Karpas-422 (cell line): ENCODE data around the gene GPR137. TPM values are rescaled to one million over a fixed set of nuclear protein-coding genes. Genes with fewer than 3 reads are reported as not detected.

Experiments used
- DNase-seq: peaks from one replicate; pipeline ENCODE4 v3.0.0-alpha.2; 2015
- H2AFZ ChIP-seq: fragments of 200-600 bp; sonication (generic); 2 replicates; pipeline ENCODE4 v1.6.1; 2014; ENCODE audit warnings: antibody characterized with exemption, low read length, mixed read lengths
- H3K27ac ChIP-seq: fragments of 200-600 bp; sonication (generic); 2 replicates; pipeline ENCODE4 v1.5.1; 2014; ENCODE audit warnings: mild to moderate bottlenecking, low read length, moderate library complexity
- H3K27me3 ChIP-seq: fragments of 200-600 bp; sonication (generic); 2 replicates; pipeline ENCODE4 v1.6.1; 2014; ENCODE audit warnings: low read length, mixed read lengths
- H3K36me3 ChIP-seq: fragments of 200-600 bp; sonication (generic); 2 replicates; pipeline ENCODE4 v1.6.1; 2014; ENCODE audit warnings: low read length, mixed read lengths; ENCODE audit not compliant: insufficient read depth
- H3K4me1 ChIP-seq: fragments of 200-600 bp; sonication (generic); 2 replicates; pipeline ENCODE4 v1.6.1; 2014; ENCODE audit warnings: mild to moderate bottlenecking, low read length, mixed read lengths
- H3K4me2 ChIP-seq: fragments of 200-600 bp; sonication (generic); 2 replicates; pipeline ENCODE4 v1.6.1; 2014; ENCODE audit warnings: low read length, low read depth, mild to moderate bottlenecking; ENCODE audit not compliant: poor library complexity, severe bottlenecking
- H3K4me3 ChIP-seq: fragments of 200-600 bp; sonication (generic); 2 replicates; pipeline ENCODE4 v1.5.1; 2014; ENCODE audit warnings: mild to moderate bottlenecking, antibody characterized with exemption, low read length, mixed read lengths
- H3K79me2 ChIP-seq: fragments of 200-600 bp; sonication (generic); 2 replicates; pipeline ENCODE4 v1.6.1; 2014; ENCODE audit warnings: mild to moderate bottlenecking, low read length, mixed read lengths
- H3K9ac ChIP-seq: fragments of 200-600 bp; sonication (generic); 2 replicates; pipeline ENCODE4 v1.6.0; 2014; ENCODE audit warnings: low read length
- H3K9me2 ChIP-seq: fragments of 200-600 bp; sonication (generic), shearing (Covaris generic); replicated peaks from 2 replicates; pipeline ENCODE4 v1.6.0; 2014; ENCODE audit warnings: mild to moderate bottlenecking, low read length, moderate library complexity; ENCODE audit not compliant: insufficient read depth
- H3K9me3 ChIP-seq: fragments of 300-700, 200-600 bp; sonication (generic); 2 replicates; pipeline ENCODE4 v1.6.1; 2014; ENCODE audit warnings: low read length, mixed read lengths
- H4K20me1 ChIP-seq: fragments of 200-600 bp; sonication (generic); 2 replicates; pipeline ENCODE4 v1.6.1; 2014; ENCODE audit warnings: mild to moderate bottlenecking, antibody characterized with exemption, low read length, low read depth; ENCODE audit not compliant: insufficient read depth
- total RNA-seq: library from RNA; depleted of rRNA; stranded (reverse); fragments of >200 nt; shearing (Covaris generic); gene quantifications from 2 replicates; pipeline ENCODE4 v1.2.3, GENCODE V29; 2014; ENCODE audit warnings: low replicate concordance

GPR137 gene
- total RNA-seq, 1 experiment from 2014 or later: 10.8 TPM

DNA sequence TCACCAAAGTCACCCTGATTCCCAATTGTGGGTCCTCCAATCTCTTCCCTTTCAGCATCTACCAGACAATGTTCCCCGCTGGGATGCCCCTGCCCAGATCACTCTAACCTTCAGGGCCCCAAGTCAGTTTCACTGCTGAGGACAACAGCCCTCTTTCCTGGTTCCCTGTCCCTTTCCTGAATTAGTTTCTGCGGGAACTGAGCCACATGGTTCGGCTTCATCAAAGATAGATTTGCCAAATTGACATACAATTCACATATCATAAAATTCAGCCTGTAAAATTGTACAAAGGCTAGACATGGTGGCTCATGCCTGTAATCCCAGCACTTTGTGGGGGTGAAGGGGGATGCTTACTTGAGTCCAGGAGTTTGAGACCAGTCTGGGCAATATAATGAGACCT lies 42.3 kb downstream of the GPR137 start:
- DNase-seq: no peak
- Histone ChIP-seq H3K27ac (no peak overlapping the region), H4K20me1 (peaks cover 3% of the 10 kb centered on the region; the same call in 1 of the 2 replicates)

GRCh38 chr11:64330888-64331287 lies 45.2 kb downstream of the GPR137 start:
- no peak overlapping the region for H3K9ac ChIP-seq
- H3K9me2 ChIP-seq: no peaks in the 10 kb centered on the region
- no peak overlapping the region for H3K4me2 ChIP-seq
- peaks cover 25% of the 10 kb centered on the region for H3K4me1 ChIP-seq
- H3K27me3 ChIP-seq: no peaks in the 10 kb centered on the region
- peaks cover 3% of the 10 kb centered on the region; the same call in 1 of the 2 replicates for H4K20me1 ChIP-seq
- H2AFZ ChIP-seq: no peak overlapping the region
- no peak for DNase-seq
- no peak overlapping the region for H3K27ac ChIP-seq
- no peaks in the 10 kb centered on the region for H3K36me3 ChIP-seq
- no peaks in the 10 kb centered on the region for H3K9me3 ChIP-seq
- H3K4me3 ChIP-seq: no peak overlapping the region
- no peaks in the 10 kb centered on the region for H3K79me2 ChIP-seq

More for the DNA sequence above, 42.3 kb downstream of the GPR137 start:
- Histone ChIP-seq H3K9me2 (no peaks in the 10 kb centered on the region), H2AFZ (no peak overlapping the region), H3K79me2 (no peaks in the 10 kb centered on the region), H3K4me3 (no peak overlapping the region), H3K9me3 (no peaks in the 10 kb centered on the region), H3K36me3 (no peaks in the 10 kb centered on the region), H3K9ac (no peak overlapping the region), H3K4me2 (no peak overlapping the region), H3K4me1 (peaks cover 13% of the 10 kb centered on the region), H3K27me3 (no peaks in the 10 kb centered on the region)

GRCh38 chr11:64331569-64332371 lies 46.1 kb downstream of the GPR137 start:
- Histone ChIP-seq H4K20me1 (peaks cover 3% of the 10 kb centered on the region; the same call in 1 of the 2 replicates), H3K79me2 (no peaks in the 10 kb centered on the region), H3K9me2 (no peaks in the 10 kb centered on the region), H3K9me3 (no peaks in the 10 kb centered on the region), H3K36me3 (no peaks in the 10 kb centered on the region), H3K4me1 (peaks cover 33% of the 10 kb centered on the region), H3K27me3 (no peaks in the 10 kb centered on the region), H3K4me3 (no peak overlapping the region), H3K9ac (peak overlapping the region; percentile 44; the same call in 1 of the 2 replicates), H3K27ac (0 out of 2 replicates have a peak overlapping the region, but pooled peaks have one; percentile 11), H3K4me2 (peak overlapping the region; percentile 30), H2AFZ (no peak overlapping the region)
- DNase-seq: peak; percentile 90

DNA sequence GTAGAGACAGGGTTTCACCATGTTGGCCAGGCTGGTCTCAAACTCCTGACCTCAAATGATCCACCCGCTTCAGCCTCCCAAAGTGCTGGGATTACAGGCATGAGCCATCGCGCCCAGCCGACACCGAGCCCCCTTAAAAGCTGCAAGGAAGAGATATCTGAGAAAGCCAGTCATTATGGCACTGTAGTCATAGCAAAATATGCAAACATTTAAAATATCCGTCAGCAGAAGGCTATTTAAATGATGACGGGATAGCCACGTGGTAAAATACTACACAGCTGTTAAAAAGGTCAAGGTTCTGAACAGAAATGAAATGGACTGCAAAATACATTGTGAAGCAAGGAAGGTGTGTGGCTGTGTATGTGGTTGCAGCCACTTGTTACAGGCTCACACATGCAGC lies 47.9 kb downstream of the GPR137 start:
- H3K4me3 ChIP-seq: no peak overlapping the region
- DNase-seq: no peak

DNA sequence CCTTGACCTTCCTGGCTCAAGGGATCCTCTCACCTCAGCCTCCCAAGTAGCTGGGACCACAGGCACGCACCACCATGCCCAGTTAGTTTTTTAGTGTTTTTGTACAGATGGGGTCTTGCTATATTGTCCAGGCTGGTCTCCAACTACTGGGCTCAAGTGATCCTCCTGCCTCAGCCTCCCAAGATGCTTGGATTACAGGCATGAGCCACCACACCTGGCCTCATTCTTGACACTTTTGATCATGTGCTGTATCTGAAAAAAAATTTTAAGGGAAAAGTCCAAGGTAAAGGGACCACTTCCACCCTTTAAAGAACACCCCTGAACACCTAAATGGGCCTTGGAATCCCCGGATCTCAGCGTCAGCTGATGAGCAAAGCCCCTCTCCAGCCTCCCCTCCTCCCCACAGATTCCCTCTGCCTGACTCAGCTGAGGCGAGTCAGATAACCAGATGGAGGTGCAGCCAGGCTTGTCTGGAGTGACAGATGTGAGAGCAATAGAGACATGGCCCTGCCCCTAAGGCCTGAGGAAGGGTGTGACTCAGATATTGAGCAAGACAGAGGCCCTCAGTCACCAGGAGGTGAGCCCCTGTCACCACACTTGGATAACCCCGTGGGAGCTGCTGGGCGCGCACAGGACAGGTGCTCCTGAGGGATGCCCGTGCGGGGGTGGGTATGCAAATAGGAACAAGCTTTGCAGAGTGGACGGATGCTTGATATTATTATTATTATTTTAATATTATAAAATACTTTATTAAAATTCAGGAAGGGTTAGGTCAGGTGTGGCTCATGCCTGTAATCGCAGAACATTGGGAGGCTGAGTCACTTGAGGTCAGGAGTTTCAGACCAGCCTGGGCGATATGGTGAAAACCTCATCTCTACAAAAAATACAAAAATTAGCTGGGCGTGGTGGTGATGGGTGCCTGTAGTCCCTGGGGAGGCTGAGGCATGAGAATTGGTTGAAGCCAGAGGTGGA lies 49.4 kb downstream of the GPR137 start:
- no peaks in the 10 kb centered on the region for H3K27me3 ChIP-seq
- H3K79me2 ChIP-seq: peaks cover 26% of the 10 kb centered on the region
- H3K4me2 ChIP-seq: peak overlapping the region; percentile 33
- DNase-seq: peak; percentile 97
- H3K9me3 ChIP-seq: no peaks in the 10 kb centered on the region
- H3K4me3 ChIP-seq: no peak overlapping the region
- H4K20me1 ChIP-seq: peaks cover 3% of the 10 kb centered on the region; the same call in 1 of the 2 replicates
- H3K4me1 ChIP-seq: peaks cover 55% of the 10 kb centered on the region
- no peaks in the 10 kb centered on the region for H3K9me2 ChIP-seq
- peak overlapping the region; percentile 90 for H3K27ac ChIP-seq
- H2AFZ ChIP-seq: no peak overlapping the region
- H3K9ac ChIP-seq: 0 out of 2 replicates have a peak overlapping the region, but pooled peaks have one; percentile 13
- peaks cover 11% of the 10 kb centered on the region; the same call in 1 of the 2 replicates for H3K36me3 ChIP-seq

More for the DNA sequence above, 47.9 kb downstream of the GPR137 start:
- peaks cover 3% of the 10 kb centered on the region; the same call in 1 of the 2 replicates for H4K20me1 ChIP-seq
- H3K9me2 ChIP-seq: no peaks in the 10 kb centered on the region
- peaks cover 11% of the 10 kb centered on the region; the same call in 1 of the 2 replicates for H3K36me3 ChIP-seq
- no peak overlapping the region for H3K27ac ChIP-seq
- H3K79me2 ChIP-seq: peaks cover 12% of the 10 kb centered on the region; the same call in 1 of the 2 replicates
- no peaks in the 10 kb centered on the region for H3K27me3 ChIP-seq
- peaks cover 42% of the 10 kb centered on the region for H3K4me1 ChIP-seq
- no peak overlapping the region for H3K9ac ChIP-seq
- H3K4me2 ChIP-seq: no peak overlapping the region
- no peaks in the 10 kb centered on the region for H3K9me3 ChIP-seq
- H2AFZ ChIP-seq: no peak overlapping the region

GRCh38 chr11:64337538-64338249 lies 52.0 kb downstream of the GPR137 start:
- Histone ChIP-seq H3K9me3 (no peaks in the 10 kb centered on the region), H3K4me2 (no peak overlapping the region), H3K4me3 (no peak overlapping the region), H3K27me3 (no peaks in the 10 kb centered on the region), H2AFZ (no peak overlapping the region), H3K36me3 (peaks cover 11% of the 10 kb centered on the region; the same call in 1 of the 2 replicates), H3K9ac (no peak overlapping the region), H3K27ac (peak overlapping the region; percentile 90; the same call in 1 of the 2 replicates), H3K79me2 (peaks cover 30% of the 10 kb centered on the region), H3K4me1 (peaks cover 59% of the 10 kb centered on the region), H3K9me2 (no peaks in the 10 kb centered on the region), H4K20me1 (peaks cover 16% of the 10 kb centered on the region; the same call in 1 of the 2 replicates)
- no peak for DNase-seq

DNA sequence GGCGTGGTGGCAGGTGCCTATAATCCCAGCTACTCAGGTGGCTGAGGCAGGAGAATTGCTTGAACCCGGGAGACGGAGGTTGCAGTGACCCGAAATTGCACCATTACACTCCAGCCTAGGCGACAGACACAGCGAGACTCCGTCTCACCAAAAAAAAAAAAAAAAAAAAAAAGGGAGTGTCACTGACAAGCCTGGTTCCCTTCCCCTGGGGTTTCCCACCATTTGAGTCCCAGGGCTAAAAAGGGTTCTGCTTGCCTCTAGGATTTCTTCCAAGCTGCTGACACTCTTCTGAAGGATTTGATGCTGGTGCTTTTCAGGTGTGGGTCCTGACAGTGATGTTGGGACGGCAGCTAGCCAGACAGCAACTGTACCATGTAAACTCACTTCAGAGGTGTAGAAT lies 53.1 kb downstream of the GPR137 start:
- H3K4me2 ChIP-seq: peak overlapping the region; percentile 90
- no peak overlapping the region for H2AFZ ChIP-seq
- H3K27me3 ChIP-seq: no peaks in the 10 kb centered on the region
- no peaks in the 10 kb centered on the region for H3K9me2 ChIP-seq
- H3K4me1 ChIP-seq: peaks cover 59% of the 10 kb centered on the region
- peak overlapping the region; percentile 90 for H3K27ac ChIP-seq
- peak overlapping the region; percentile 88 for H3K9ac ChIP-seq
- peaks cover 23% of the 10 kb centered on the region; the same call in 1 of the 2 replicates for H4K20me1 ChIP-seq
- DNase-seq: no peak
- no peaks in the 10 kb centered on the region for H3K9me3 ChIP-seq
- peaks cover 34% of the 10 kb centered on the region for H3K79me2 ChIP-seq
- H3K36me3 ChIP-seq: peaks cover 11% of the 10 kb centered on the region
- H3K4me3 ChIP-seq: peak overlapping the region; percentile 79
